ENCODE measurements around the gene AHDC1. TPM values are rescaled to one million over a fixed set of nuclear protein-coding genes. Genes with fewer than 3 reads are reported as not detected.

The AHDC1 gene
- total and polyA plus RNA-seq, 2 of the 13 experiments (the other 11 are each of a cell fraction or from before 2014, with no cell fraction given) = 1.0 to 2.7 TPM

GRCh38 chr1:27527890-27528817 is 75.8 kb downstream of the AHDC1 start (continued):
- TF ChIP-seq ZBED4 (CRISPR knock-in tag; IDR thresholded peaks at IDR 0.05; ENCODE audit: borderline replicate concordance) = no peak
- no peak for TF ChIP-seq ELF4 (CRISPR knock-in tag; IDR thresholded peaks at IDR 0.05; ENCODE audit: borderline replicate concordance)
- no peak for TF ChIP-seq REXO4 (CRISPR knock-in tag; IDR thresholded peaks at IDR 0.05; ENCODE audit: borderline replicate concordance)
- TF ChIP-seq NCOA1 (CRISPR knock-in tag; IDR thresholded peaks at IDR 0.05) = no peak
- peak; percentile 30; the same call in 1 of the 2 replicates for TF ChIP-seq TFDP1 (CRISPR knock-in tag; IDR thresholded peaks at IDR 0.05; ENCODE audit: borderline replicate concordance)
- TF ChIP-seq TGIF2 (CRISPR knock-in tag; IDR thresholded peaks at IDR 0.05) = no peak
- TF ChIP-seq MXD4 (CRISPR knock-in tag; IDR thresholded peaks at IDR 0.05) = 0 out of 2 replicates have a peak, but pooled peaks have one; percentile 30
- no peak for TF ChIP-seq DMTF1 (CRISPR knock-in tag; IDR thresholded peaks at IDR 0.05)
- TF ChIP-seq ZSCAN20 (CRISPR knock-in tag; IDR thresholded peaks at IDR 0.05; ENCODE audit: borderline replicate concordance) = no peak
- TF ChIP-seq PRDM4 (CRISPR knock-in tag; IDR thresholded peaks at IDR 0.05; ENCODE audit: borderline replicate concordance) = no peak
- no peak for TF ChIP-seq MAFG (CRISPR knock-in tag; IDR thresholded peaks at IDR 0.05)
- TF ChIP-seq ZNF792 (CRISPR knock-in tag; IDR thresholded peaks at IDR 0.05) = no peak
- TF ChIP-seq NCOA5 (CRISPR knock-in tag; IDR thresholded peaks at IDR 0.05) = no peak
- no peak for TF ChIP-seq TFE3 (CRISPR knock-in tag; IDR thresholded peaks at IDR 0.05)
- TF ChIP-seq ZFP36L1 (CRISPR knock-in tag; IDR thresholded peaks at IDR 0.05) = no peak
- TF ChIP-seq SMAD1 (CRISPR knock-in tag; IDR thresholded peaks at IDR 0.05; ENCODE audit: borderline replicate concordance, low read depth) = peak; percentile 62; the same call in 1 of the 2 replicates

All from HepG2 (cell line).